Loucy (cell line): ENCODE results near the gene DNAJC1.

ENCODE experiments used
- CTCF ChIP-seq: fragments of 200-600 bp; sonication (generic); conservative IDR thresholded peaks from 2 replicates; pipeline ENCODE4 v1.5.1; 2014; ENCODE audit warnings: mild to moderate bottlenecking, antibody characterized with exemption, low read length
- EZH2phosphoT487 ChIP-seq: fragments of 200-600 bp; IDR thresholded peaks from 2 replicates; pipeline ENCODE4 v1.6.1; 2018; ENCODE audit warnings: antibody characterized with exemption, mild to moderate bottlenecking, moderate library complexity, borderline replicate concordance

- TF ChIP-seq CTCF: no peak
- no peak for TF ChIP-seq EZH2phosphoT487
These were observed 76.6 kb downstream of the DNAJC1 start for GRCh38 chr10:21926949-21927348.
